MM.1S (cell line): ENCODE measurements around the gene FOXK1.

Experiments
- DNase-seq: peaks from one replicate; pipeline ENCODE4 v3.0.0-alpha.2; 2015
- H2AFZ ChIP-seq: fragments of 300-600 bp; sonication (generic); 2 replicates; pipeline ENCODE4 v1.6.0; 2016; ENCODE audit warnings: antibody characterized with exemption, low read length
- H3F3A ChIP-seq: fragments of 300-600 bp; sonication (generic); 2 replicates; pipeline ENCODE4 v1.6.1; 2016; ENCODE audit warnings: mild to moderate bottlenecking, antibody characterized with exemption, low read length, moderate library complexity, mixed read lengths; ENCODE audit not compliant: insufficient read depth
- H3K27ac ChIP-seq: fragments of 300-600 bp; sonication (generic); 2 replicates; pipeline ENCODE4 v1.5.1; 2016; ENCODE audit warnings: mild to moderate bottlenecking, low read length
- H3K27me3 ChIP-seq: fragments of 300-600 bp; sonication (generic); replicated peaks from 2 replicates; pipeline ENCODE4 v1.6.0; 2016; ENCODE audit warnings: low read length; ENCODE audit not compliant: insufficient read depth
- H3K36me3 ChIP-seq: fragments of 300-600 bp; sonication (generic); replicated peaks from 2 replicates; pipeline ENCODE4 v1.6.1; 2016; ENCODE audit warnings: mild to moderate bottlenecking, low read length, mixed read lengths; ENCODE audit not compliant: insufficient read depth
- H3K4me1 ChIP-seq: fragments of 300-600 bp; sonication (generic); 2 replicates; pipeline ENCODE4 v1.6.1; 2016; ENCODE audit warnings: low read length, mixed read lengths
- H3K4me2 ChIP-seq: fragments of 300-600 bp; sonication (generic); 2 replicates; pipeline ENCODE4 v1.6.0; 2016; ENCODE audit warnings: low read depth, low read length
- H3K4me3 ChIP-seq: fragments of 300-600 bp; sonication (generic); 2 replicates; pipeline ENCODE4 v1.5.1; 2016; ENCODE audit warnings: low read length, mixed read lengths
- H3K79me2 ChIP-seq: fragments of 300-600 bp; sonication (generic); 2 replicates; pipeline ENCODE4 v1.6.1; 2016; ENCODE audit warnings: mixed run types, low read length, mixed read lengths
- H3K9ac ChIP-seq: fragments of 300-600 bp; sonication (generic); 2 replicates; pipeline ENCODE4 v1.6.1; 2016; ENCODE audit warnings: low read length, mixed read lengths
- H3K9me2 ChIP-seq: fragments of 300-600 bp; sonication (generic); replicated peaks from 2 replicates; pipeline ENCODE4 v1.6.1; 2016; ENCODE audit warnings: mild to moderate bottlenecking, low read length, mixed read lengths; ENCODE audit not compliant: insufficient read depth
- H3K9me3 ChIP-seq: fragments of 300-600 bp; sonication (generic); replicated peaks from 2 replicates; pipeline ENCODE4 v1.6.1; 2016; ENCODE audit warnings: mild to moderate bottlenecking, low read length, mixed read lengths; ENCODE audit not compliant: insufficient read depth
- H4K20me1 ChIP-seq: fragments of 300-600 bp; sonication (generic); 2 replicates; pipeline ENCODE4 v1.6.1; 2016; ENCODE audit warnings: mild to moderate bottlenecking, low read length, moderate library complexity, mixed read lengths; ENCODE audit not compliant: insufficient read depth
- EZH2 ChIP-seq: fragments of 300-600 bp; sonication (generic); optimal IDR thresholded peaks from 2 replicates; pipeline ENCODE3; 2017; ENCODE audit warnings: low read depth, mild to moderate bottlenecking, antibody characterized with exemption, low read length, mixed read lengths
- EZH2phosphoT487 ChIP-seq: fragments of 300-600 bp; sonication (generic); IDR thresholded peaks from 2 replicates; pipeline ENCODE4 v1.6.1; 2018; ENCODE audit warnings: antibody characterized with exemption, low read length
- TF ChIP-seq, protein P1 (sequence below): fragments of 300-600 bp; sonication (generic); IDR thresholded peaks from 2 replicates; pipeline ENCODE4 v1.5.1; 2016; ENCODE audit warnings: antibody characterized with exemption, low read length, mixed read lengths

The FOXK1 gene

DNA sequence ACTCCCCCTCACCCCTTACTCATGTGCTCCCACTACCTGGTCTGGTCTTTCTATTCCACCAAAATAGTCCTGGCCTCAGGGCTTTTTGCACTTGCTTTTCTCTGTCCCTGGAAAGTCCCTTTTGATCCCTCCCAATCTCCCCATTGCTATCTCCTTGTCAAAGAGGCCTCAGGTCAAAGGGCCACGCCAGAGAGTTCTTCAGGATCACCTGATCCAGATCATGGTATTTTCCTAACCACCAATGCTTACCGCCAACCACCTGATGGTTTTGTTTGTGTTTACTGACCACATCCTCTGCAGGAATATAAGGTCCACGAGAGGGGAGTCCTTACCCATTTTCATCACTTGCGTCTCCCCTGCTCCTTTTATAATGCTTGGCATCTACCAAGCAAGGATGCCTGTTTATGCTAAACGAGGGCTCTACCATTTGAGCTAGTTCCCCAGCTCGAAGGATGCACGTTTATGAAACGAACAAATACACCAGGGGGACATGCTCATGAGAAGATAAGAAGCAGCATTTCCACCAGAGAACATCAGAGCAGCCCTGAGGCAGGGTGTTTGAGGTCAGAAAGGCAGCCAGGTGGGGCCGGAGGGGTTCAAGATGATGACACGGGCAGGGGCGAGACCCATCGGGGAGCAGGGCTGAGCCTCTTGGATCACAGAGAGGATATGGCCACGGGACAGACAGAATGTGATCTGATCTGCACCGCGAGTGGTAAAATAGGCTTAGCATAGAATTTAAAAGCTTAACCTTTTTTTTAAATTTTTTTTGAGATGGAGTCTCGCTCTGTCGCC is 43.1 kb upstream of the FOXK1 start:
- no peaks in the 10 kb centered on the region for H4K20me1 ChIP-seq
- DNase-seq, result peak; percentile 60
- peaks cover 11% of the 10 kb centered on the region for H3K4me1 ChIP-seq
- peaks cover 4% of the 10 kb centered on the region; the same call in 1 of the 2 replicates for H3F3A ChIP-seq
- H3K9me3 ChIP-seq, result no peaks in the 10 kb centered on the region
- H3K79me2 ChIP-seq, result no peaks in the 10 kb centered on the region
- no peak overlapping the region for H3K4me3 ChIP-seq
- no peak overlapping the region; the same call in 1 of the 2 replicates for H3K4me2 ChIP-seq
- no peaks in the 10 kb centered on the region for H3K36me3 ChIP-seq
- H2AFZ ChIP-seq, result 0 out of 2 replicates have a peak overlapping the region, but pooled peaks have one; percentile 16
- H3K9ac ChIP-seq, result no peak overlapping the region
- TF ChIP-seq, protein P1, sequence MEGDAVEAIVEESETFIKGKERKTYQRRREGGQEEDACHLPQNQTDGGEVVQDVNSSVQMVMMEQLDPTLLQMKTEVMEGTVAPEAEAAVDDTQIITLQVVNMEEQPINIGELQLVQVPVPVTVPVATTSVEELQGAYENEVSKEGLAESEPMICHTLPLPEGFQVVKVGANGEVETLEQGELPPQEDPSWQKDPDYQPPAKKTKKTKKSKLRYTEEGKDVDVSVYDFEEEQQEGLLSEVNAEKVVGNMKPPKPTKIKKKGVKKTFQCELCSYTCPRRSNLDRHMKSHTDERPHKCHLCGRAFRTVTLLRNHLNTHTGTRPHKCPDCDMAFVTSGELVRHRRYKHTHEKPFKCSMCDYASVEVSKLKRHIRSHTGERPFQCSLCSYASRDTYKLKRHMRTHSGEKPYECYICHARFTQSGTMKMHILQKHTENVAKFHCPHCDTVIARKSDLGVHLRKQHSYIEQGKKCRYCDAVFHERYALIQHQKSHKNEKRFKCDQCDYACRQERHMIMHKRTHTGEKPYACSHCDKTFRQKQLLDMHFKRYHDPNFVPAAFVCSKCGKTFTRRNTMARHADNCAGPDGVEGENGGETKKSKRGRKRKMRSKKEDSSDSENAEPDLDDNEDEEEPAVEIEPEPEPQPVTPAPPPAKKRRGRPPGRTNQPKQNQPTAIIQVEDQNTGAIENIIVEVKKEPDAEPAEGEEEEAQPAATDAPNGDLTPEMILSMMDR, result no peak
- no peak for TF ChIP-seq EZH2
- TF ChIP-seq EZH2phosphoT487, result no peak
- no peaks in the 10 kb centered on the region for H3K9me2 ChIP-seq
- peak overlapping the region; percentile 27; the same call in 1 of the 2 replicates for H3K27ac ChIP-seq
- H3K27me3 ChIP-seq, result no peaks in the 10 kb centered on the region

DNA sequence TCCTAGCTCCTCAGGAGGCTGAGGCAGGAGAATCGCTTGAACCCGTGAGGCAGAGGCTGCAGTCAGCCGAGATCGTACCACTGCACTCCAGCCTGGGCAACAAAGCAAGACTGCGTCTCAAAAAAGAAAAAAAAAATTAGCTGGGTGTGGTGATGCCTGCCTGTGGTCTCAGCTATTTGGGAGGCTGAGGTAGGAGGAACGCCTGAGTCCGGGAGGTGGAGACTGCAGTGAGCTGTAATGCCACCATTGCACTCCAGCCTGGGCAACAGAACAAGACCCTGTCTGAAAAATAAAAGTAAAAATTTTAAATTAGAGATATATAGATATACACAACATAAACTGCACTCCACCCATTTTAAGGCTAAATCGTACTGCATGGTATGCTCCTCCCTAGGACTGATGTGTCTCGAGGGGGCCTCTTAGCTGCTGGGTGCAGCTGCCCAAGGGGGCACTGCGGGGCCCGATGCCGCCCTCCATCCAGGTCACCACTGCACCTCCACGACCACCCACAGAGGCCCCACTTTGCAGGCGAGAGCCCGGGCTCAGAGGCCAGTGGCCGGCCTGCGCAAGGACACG is 40.9 kb upstream of the FOXK1 start:
- TF ChIP-seq EZH2phosphoT487, result no peak
- TF ChIP-seq EZH2, result no peak
- TF ChIP-seq, protein P1, result no peak
- H3K9me3 ChIP-seq, result no peaks in the 10 kb centered on the region
- H2AFZ ChIP-seq, result peak overlapping the region; percentile 92
- peak overlapping the region; percentile 66 for H3K4me3 ChIP-seq
- H3K4me2 ChIP-seq, result peak overlapping the region; percentile 97
- H3K9ac ChIP-seq, result peak overlapping the region; percentile 46; the same call in 1 of the 2 replicates
- peaks cover 11% of the 10 kb centered on the region for H3K4me1 ChIP-seq
- H3F3A ChIP-seq, result peaks cover 4% of the 10 kb centered on the region; the same call in 1 of the 2 replicates
- H3K27me3 ChIP-seq, result no peaks in the 10 kb centered on the region; the same call in 1 of the 2 replicates
- no peaks in the 10 kb centered on the region for H3K36me3 ChIP-seq
- DNase-seq, result no peak
- H3K79me2 ChIP-seq, result no peaks in the 10 kb centered on the region
- no peaks in the 10 kb centered on the region for H4K20me1 ChIP-seq
- H3K27ac ChIP-seq, result no peak overlapping the region
- H3K9me2 ChIP-seq, result no peaks in the 10 kb centered on the region

DNA sequence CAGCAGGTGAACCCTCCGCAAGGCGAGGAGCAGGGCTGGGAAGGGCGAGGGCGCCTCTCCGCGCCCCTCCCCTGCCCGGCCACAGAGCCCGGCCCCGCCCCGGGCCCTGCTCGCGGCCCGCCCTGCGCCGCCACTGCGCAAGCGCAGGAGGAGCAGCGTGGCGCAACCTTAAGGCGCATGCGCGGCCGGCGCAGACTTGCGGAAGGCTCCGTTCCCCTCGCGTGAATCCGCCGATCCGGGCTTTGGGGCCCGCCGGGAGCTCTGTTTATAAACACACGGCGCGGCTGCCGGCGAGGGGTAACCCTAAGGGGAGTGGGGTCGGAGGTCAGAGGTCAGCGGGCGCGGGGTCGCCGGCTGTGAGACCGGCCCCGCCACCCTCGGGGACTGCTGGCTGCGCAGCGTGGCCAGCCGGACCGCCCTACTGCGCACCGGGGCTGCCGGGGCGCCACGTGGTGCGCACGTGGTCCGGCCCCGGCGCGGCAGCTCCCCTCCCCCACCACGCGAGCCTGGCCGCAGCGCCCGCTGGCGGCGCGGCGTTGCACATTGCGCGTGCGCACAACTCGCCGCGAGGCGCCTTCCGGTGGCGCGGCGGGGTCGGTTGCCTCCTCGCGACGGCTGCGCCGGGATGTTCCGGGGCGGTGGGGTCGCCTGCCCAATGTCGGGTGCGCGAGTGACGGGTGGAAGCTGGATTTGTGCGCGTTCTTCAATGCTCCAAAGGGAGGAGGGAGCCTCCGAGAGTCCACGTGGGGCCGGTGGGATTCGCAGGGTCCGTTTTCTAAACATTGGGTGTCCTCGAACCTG is 40.2 kb upstream of the FOXK1 start:
- Histone ChIP-seq H3F3A (peaks cover 4% of the 10 kb centered on the region; the same call in 1 of the 2 replicates), H3K79me2 (no peaks in the 10 kb centered on the region), H3K27ac (peak overlapping the region; percentile 68), H4K20me1 (no peaks in the 10 kb centered on the region), H3K9ac (peak overlapping the region; percentile 70), H3K9me3 (no peaks in the 10 kb centered on the region), H3K36me3 (no peaks in the 10 kb centered on the region), H3K4me2 (peak overlapping the region; percentile 97), H3K4me3 (peak overlapping the region; percentile 67), H3K27me3 (no peaks in the 10 kb centered on the region; the same call in 1 of the 2 replicates), H3K9me2 (no peaks in the 10 kb centered on the region), H3K4me1 (peaks cover 11% of the 10 kb centered on the region), H2AFZ (peak overlapping the region; percentile 97)
- DNase-seq, result peak; percentile 97
- TF ChIP-seq, protein P1, result peak; percentile 26
- TF ChIP-seq EZH2, result no peak
